GM21423 (cell line): ENCODE measurements around the gene NRG3.

ENCODE experiments used
- ATAC-seq: cut with Tn5 transposase; IDR thresholded peaks from one replicate; pipeline ENCODE4 v1.9.1; 2021; ENCODE audit warnings: mild to moderate bottlenecking, moderate library complexity; ENCODE audit not compliant: unreplicated experiment

The NRG3 gene

DNA sequence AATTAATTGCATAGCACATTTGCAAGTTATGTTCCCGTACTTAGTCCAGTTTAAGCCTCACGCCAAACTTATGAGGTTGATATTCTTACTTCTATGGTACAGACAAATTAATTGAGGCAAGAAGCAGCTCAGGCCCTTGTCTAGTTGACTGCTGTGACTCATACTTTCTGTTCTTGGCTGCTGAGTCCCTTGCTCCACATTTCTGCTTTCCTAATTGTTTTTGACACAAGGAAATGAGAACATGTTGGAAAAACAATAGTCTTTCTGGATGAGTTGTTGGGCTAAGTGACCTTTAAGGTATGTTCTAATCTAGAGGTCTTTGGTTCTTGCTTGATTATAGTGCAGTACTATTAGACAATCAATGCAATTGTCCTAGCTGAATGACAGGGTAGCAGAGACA, 331.8 kb downstream of the NRG3 start:
- ATAC-seq: no peak

DNA sequence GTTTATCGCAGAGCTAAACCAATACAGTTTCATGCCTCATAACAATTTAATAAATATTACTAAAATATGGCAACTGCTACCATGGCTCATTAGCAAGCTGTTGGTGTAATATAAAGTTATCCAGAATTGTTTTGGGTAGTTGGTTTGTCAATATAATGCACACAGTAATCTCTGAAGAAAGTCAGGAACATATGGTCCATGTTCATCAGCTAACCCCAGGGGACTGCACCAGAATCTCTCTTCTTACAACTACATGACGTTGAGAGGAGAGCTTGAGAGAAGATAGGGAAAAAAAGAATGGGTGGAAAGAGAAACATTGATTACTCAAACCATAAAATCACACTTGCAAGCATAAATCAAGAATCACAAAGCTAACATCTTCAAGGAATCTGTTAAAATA, 333.7 kb downstream of the NRG3 start:
- ATAC-seq: no peak

DNA sequence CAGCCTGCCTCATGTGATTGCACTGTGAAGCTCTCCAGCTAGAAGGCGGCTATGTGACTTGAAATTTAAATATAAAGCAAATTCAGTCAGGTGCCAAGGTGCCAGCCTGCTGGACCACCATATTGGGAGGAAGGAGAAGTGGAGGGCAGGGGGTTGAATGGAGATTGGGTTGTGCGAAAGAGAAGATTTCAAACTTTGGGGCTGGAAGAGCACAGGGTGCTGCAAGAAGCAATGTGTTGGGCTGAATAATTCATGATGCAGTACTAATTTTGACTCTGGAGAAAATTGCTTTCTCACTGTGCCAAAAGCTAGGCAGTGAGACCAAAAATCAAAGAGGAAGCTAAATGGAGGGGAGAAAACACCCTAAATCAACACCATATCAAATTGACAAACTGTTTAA, 335.3 kb downstream of the NRG3 start:
- ATAC-seq: no peak

DNA sequence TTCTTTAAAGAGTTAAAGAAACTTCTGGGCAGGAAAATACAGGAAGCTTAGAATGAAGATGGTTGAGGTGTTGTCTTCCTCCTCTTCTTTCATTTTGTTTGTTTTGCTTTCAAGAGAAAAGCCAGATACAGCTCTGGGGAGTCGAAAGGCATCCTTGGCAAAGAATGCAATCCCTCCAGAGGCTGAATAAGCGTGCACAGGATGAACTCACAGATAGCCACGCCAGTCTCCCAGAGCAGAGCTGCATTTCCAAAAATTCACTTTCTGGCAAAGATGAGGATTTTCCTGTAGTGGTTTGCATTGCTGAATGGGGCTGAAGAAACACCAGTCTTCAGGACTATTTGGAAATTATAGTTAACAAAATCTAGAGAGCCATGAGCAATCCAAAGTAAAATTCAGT, 336.4 kb downstream of the NRG3 start:
- no peak for ATAC-seq

DNA sequence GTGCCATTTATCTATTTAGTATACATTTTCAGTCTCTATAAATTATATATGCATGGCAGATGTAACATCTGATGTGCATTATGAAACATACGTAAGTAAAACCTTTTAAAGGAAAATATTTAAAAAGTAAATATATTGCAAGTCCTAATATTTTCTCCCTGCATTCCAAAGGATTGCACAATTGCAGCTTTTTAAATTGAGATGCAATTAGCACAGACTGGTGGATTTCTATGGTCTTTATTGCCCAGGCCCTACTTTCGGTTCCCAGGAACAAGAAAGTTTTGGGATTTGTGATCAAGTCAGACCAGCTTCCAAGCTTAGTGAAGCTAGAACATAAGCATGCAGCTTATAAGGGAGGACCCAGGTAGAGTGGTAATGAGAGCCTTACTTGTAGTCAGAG, 337.8 kb downstream of the NRG3 start:
- ATAC-seq: no peak

DNA sequence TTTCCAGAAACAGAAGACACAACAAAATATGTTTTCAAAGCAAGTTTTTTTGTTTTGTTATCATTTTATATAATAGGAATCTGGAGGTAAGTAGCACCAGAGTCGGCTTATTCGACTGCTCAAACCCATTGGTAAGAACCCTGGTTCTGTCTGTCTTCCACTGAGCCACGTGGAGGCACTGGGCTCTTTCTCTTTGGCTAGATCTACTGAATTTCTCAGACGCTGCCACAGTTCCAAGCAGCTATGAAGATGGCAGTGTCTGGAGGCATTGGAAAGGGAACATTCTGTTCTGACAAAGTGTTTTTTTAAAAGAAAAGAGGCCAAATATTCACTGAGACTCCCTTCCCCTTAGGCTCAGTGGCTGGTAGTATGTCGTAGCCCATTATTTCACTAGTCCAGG, 338.8 kb downstream of the NRG3 start:
- ATAC-seq: no peak

DNA sequence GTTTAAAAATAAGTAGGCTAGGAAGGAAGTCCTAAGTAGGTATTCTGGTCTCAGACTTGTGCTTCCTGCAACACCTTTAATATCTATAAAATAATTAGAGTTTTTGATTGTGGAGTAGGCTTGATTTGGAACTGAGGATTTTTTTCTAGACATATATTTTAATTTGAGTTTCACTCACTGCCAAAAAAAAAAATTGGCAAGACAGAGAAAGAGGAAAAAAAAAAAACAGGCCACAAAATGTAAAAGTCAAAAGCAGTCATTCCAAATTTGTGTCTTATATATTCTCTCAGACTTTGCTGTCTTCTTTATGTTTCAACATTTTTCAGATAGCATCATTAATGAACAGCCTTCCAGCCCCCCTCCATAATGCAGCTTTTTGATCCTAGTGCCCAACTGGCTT, 346.1 kb downstream of the NRG3 start:
- ATAC-seq: no peak

DNA sequence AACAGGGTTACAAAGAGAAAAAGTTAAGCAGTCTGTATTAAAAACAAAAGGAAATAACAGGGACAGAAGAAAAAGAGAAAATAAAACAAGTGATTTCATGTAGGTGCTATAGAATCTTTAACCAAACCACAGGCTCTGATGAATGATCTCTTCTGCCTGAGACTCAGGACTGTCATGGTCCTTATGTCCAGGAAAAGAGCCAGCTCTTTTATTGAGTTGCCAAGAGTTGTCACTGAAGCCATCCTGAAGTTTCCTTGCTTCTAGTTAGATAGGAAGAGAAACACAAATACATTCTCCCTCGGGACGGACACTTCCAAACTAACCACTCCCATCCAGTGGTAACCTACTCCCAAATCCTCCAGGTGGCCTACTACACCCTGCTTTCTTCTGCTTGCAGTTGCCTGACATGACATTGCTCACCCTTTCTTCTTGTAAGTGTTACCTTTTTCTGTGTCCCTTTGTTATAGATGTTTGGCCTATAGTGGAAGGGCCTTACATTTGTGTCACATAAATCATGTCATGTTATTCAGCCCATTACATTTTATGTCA, 346.7 kb downstream of the NRG3 start:
- no peak for ATAC-seq

DNA sequence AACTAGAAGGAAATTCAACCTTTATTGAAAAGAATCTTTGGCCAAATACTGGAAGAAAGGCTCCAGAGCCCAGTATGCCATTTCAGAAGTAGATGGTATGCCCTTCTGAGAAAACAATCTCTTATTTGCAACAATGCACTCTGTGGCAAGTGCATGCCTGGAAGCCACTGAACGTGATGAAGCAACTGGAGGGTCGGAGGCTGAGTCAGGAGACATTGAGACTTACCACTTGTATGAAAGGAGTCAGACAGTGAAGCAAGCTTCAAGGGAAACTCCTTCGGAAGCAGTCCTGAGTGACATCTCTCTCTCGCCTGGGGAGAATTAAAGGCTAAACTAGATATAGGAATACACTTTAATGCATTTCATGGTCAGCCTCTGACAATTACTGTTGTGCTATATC, 353.7 kb downstream of the NRG3 start:
- ATAC-seq: no peak

DNA sequence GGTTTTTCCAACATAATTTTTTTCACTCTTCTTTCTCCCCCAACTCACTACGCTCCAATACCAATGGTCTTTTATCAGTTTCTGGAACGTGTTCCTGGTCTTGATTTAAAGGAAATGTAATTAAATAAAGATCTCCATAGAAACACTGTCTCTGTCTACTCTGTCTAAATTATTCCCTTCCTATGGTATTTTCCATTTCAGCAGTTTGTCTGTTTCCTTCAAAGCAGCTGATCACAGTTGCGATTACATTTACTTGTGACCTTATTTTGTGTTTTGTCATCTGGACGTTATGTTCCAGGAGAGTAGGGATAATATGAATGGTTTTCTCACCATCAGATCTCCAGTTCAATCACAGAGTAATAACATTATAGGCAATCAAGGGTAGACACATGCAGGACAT, 359.2 kb downstream of the NRG3 start:
- ATAC-seq: no peak

DNA sequence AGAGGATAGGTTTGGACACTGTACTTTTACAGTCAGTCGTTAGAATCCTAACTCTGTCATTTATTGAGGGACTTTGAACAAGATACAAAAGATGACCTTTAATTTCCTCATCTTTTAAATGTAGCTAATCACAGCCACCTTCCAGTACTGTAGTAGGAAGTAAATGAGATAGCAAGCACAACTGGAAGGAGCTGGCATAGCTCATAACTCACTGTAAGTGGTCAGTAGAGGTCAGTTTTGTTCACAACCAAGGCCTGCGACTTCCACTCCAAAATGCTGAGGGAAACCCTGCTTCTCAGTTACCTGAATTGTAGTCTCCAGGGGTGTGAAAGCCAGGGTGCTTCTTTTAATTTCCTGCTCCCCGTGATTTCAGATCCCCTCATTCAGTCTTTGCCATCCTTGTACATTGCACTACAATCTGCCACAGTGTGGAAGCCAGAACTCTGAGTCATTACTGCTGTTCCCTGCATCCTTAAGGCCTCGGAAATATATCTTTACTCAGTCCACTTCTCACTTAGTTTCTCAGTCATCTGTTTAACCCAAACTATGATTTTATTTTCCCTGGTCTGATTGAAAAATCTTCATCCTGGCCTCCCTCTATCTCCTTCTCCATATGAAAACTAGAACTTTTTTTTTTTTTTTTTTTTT, 361.2 kb downstream of the NRG3 start:
- ATAC-seq: no peak

DNA sequence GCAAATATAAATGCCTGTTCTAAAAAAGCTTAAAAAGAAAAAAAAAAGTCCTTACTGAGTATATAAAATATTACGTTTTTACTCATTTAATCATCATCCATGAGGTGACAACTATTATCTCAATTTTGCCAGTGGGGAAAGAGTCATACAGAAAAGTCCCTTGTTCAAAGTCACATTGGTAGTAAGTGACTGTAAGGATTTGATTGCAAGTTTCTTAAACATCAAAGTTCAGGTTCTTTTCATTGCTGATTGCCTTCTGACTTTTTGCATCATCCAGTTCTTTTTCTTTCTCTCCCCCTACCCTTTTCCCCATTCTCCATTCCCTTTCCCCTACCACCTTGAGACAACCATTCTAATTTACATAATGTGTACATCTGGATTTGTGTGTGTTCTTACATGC, 363.3 kb downstream of the NRG3 start:
- no peak for ATAC-seq

DNA sequence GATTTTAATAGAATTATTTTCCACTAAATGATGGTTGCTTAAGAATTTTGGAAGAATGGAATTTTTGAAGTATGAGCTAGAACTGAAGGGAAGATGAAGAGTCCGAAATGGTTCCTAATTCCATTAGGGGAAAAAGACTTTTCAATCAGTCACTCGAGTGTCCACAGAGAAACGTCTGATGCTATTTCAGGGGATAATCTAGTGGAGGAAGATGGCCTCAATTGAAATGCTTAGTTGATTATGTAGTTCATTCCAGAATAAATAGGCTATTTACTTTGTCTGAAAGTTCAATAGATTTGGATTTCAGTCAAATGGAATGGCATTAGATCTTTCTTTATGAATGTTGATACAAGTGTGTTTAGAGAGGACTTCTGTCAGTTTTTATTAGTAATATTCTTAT, 365.4 kb downstream of the NRG3 start:
- ATAC-seq: no peak

DNA sequence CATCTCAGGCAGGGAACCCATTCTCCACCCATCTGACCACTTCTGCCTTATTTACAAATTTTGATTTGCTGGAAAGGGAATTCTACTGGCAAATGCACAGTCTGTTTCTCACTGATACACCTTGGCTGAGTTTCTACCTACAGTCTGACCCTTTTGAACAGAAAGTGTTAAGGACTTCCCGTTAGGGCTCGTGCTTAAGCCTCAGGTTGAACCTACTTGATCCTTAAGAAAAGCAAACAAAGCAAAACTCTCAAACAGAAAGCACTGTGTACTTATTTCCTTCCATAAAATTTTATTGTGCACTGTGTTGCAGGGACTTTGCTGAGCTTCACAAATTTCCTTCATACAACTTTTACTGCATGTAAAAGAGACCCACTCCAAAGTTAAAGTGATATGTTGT, 367.8 kb downstream of the NRG3 start:
- ATAC-seq: no peak

DNA sequence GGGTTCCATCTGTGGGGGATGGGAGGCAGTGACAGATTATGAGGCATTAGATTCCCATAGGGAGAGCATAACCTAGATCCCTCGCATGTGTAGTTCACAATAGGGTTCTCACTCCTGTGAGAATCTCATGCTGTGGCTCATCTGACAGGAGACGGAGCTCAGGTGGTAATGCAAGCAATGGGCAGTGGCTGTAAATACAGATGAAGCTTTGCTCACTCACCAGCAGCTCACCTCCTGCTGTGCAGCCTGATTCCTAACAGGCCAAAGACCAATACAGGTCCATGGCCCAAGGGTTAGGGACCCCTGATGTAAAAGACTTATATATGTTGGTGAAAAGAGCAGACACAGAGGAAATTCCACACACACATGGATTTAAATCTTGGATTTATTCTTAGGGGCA, 370.2 kb downstream of the NRG3 start:
- ATAC-seq: no peak

DNA sequence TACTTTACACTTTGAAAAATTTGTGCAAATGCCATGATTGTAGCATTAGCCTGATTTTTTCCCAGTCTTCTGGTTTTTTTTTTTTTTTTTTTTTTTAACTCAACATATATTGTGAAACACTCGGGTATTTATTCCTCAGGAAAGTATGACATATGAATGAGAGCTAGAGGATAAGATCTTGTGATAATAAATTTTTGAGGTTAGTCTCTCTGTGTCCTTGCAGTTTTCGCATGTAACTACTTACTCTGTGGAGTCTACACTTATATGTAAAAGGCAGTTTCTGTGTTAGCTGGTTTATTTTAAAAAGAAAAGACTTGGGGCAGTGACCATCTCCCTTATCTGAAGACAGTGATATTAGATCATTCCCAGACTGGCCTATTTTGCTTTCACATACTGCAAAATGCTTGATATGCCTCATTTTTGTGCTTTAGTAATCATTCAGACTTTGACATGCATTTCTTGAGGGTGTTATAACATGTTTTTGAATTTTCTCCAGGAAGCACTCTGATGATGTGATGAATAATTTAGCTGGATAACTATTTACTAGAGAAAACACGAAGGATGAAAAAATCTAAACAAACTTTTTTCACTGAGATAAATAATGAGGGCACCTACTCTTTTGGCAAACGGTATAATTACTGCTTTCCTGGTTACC, 371.0 kb downstream of the NRG3 start:
- ATAC-seq: no peak

DNA sequence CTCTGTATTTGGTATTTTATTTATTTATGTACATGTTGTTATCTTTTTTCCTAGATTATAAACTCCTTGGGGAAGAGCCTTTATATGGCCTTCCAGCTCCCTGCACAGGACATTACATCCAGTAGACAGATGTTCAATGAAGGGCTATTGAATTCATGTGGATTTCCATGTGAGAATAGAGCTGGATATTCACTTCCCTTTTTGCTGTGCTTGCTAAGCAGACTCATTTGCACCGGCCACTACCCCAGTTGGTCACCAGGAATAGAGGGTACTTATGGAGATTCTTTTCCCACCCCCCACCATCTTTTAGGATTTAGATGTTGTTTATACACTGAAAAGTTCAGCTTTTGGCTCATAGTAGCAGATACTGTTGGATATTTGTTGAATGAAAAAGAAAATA, 374.1 kb downstream of the NRG3 start:
- ATAC-seq: no peak

DNA sequence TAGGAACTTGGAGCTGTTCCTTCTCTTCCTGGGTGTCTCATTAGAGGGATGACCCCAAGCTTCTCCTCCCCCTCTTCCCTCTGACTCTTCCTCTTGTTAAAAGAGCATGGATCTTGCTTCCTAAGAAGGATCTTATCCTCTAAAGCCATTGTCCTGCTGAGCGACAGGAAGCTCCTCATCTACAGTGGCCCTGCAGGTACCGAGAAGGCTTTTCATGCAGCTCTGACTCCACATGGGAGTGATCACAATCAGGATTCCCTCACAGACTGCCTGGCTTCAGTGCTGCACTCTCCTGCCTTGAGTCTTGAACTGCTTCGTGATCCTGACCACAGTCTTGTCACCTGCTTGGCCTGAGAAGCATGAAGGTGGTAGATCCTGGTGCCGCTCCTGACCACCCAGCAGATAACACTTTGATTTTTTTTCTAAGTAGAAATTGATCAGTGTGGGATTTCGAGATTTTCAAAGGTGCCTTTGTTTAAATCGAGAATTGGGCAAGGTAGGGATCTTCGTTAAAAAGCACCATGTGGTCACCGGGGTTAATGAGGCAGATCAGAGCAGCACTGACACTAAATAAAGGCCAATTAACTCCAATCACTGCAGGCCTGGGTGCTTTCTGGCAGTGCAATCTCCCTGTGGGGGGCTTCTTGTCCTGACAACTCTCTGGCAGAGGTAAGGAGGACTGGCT, 376.4 kb downstream of the NRG3 start:
- no peak for ATAC-seq

DNA sequence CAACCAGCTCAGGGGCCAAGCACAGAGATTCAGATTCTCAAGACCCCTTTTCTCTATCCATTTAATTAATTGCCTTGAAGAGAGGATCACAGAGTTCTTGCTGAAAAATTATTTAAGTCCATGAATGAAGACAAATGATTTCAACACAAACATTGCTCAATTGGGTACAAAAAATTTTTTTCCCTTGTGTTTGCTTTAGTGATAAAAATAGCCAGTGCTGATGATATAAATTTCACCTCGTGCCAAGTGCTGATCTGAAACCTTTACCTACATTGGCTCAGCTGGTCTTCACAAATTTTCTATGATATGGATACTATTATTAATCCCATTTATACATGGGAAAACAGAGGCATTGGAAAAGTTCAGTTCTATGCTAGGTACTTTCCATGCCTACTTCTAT, 377.1 kb downstream of the NRG3 start:
- no peak for ATAC-seq

DNA sequence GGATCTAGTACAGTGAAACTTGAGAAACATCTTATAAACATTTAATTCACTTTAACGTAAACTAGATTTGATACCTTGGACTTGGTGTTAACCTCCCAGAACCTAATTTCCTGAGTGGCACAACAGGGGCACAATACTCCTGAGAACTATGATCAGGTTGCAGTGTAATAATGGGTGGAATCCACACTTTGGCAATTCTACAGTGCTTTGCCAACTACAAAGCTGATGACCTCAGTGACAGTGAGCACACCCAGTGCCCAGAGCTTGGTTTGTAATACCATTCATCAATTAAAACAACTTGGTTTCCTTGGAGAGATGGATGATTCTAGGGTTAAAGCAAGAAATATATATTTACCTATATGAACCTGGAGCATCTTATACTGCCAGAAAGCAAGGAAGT, 379.2 kb downstream of the NRG3 start:
- no peak for ATAC-seq

DNA sequence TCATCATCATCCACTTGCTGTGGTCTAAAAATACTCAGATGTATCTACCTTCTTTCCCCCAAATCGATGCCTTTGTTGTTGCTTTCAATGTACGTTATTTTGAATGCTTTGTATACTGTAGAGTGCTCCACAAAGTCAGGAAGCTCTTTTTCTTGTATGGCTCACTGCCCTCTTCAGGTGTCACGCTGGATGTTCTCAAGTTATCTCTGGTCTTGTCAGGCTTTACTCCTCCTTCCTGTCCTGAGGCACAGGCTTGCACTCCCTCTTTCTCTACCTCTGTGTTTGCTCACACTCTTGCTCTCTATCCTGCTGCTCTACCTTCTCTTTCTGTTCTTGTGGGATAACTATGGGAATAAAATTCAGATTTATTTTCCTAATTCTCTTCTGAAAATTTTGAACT, 381.3 kb downstream of the NRG3 start:
- no peak for ATAC-seq

DNA sequence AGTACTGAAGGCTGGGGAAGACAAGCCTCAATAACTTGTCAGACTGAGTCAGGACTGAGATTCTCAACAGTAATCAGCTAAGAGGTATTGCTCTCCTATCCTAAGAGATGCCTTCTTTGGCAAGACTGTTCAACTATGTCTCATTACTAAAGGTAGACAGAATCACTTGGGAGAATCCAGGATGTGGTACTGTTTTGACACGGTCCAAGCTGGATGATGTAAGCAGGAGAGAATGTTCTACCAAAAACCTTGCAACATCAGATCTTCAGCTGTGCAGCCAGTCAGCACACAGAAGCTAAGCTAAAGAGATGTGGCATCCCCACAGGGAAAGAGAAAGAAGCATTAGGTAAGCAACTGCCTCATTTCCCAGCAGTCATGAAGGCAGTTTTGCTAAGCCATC, 391.4 kb downstream of the NRG3 start:
- ATAC-seq: no peak
